Measurements from ENCODE around the gene TMC7.

DNA sequence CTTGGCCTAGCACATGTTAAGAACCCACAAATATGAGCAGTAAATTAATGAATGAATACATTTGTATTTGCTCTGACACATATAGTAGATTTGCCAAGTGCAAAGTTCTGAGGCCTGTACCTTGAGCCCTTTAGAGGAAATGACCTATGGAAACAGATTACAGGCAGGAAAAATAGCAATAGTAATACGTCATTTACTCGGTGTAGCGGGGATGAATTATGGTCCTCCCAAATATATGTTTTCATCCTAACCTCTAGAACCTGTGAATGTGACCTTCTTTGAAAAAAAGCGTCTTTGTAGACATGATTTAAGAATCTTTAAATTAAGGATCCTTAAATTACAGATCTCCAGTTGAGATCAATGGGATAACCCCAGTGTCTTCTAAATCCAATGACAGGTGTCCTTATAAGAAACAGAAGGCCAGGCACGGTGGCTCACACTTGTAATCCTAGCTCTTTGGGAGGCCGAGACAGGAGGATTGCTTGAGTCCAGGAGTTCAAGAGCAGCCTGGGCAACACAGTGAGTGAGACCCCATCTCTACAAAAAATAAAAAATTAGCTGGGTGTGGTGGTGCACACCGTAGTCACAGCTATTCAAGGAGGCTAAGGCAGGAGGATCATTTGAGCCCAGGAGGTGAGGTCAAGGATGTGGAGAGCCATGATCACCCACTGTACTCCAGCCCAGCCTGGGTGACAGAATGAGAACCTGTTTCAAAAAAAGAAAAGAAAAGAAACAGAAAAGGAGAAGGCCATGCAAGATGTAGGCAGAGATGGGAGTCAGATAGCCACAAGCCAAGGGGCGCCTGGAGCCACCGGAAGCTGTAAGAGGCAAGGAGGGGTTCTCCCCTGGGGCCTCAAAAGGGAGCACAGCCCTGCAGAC lies 124.9 kb downstream of the TMC7 start:
- no peak for TF ChIP-seq EZH2 (IDR thresholded peaks at IDR 0.05; ENCODE audit: insufficient read depth, poor library complexity, severe bottlenecking)
- TF ChIP-seq EZH2phosphoT487 (IDR thresholded peaks at IDR 0.05; ENCODE audit: insufficient read depth, low read depth), result no peak

Data from GM23248 (cell line).